Stimulated activated CD4-positive, alpha-beta T cell treated with anti-CD3 and anti-CD28 coated beads, Interleukin-4, amount 100 ng/mL, for 24 hours (primary cell): ENCODE measurements around the gene NEK8.
A peak's percentile ranks its signal among the peaks of the same experiment; 100 is the strongest.

Experiments
- DNase-seq: peaks from one replicate; pipeline ENCODE4 v3.0.0-alpha.2; 2020

Gene NEK8

DNA sequence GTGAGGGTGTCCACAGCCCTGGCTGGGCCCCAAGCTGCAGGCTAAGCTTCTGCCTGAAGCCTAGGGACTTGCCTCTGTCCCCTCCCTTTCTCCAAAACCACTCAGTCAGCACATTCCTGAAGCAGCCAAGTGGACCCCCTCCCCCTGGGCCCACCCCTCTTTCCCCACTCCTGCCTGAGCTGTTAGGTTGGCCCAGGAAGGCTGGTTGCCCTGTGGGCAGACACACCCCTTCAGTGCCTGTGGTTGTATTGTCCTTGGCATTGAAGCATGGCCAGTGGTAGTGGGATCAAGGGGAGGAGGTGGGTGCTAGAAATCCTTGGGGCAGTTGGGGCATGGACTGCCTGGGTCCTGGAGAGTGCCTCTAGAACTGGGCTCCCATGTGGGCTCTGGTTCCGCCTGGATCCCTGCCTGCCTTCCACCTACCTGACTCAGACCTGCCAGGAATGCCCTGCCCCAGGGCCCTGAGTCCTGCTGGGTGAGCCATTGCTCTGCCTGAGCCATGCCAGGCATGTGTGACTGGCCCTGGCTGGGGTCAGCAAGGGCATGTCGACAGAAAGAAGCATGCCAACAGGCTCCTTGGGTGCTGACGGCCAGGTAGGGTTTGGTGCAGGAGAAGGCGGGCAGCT lies 17.3 kb downstream of the NEK8 start:
- no peak for DNase-seq

DNA sequence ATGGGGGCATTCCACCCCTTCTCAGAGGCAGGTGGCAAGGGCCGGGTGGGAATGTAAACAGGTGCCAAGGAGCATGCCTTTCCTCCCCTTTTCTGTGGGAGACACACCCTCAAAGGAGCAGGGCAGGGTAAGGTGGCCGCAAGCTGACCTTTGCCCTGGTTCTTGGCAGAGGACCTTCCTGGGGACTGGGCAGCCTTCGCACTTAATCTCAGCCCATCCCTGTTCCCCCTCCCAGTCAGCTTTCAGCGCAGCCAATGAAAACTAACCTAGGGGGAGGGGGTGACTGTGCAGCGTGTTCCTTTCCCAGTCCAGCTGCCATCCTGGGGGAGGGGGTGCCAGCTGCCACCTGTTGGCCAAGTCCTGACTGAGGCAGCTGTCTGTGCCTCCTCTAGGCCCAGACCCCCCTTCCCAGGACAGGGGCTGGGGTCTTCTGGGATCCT lies 18.0 kb downstream of the NEK8 start:
- no peak for DNase-seq

DNA sequence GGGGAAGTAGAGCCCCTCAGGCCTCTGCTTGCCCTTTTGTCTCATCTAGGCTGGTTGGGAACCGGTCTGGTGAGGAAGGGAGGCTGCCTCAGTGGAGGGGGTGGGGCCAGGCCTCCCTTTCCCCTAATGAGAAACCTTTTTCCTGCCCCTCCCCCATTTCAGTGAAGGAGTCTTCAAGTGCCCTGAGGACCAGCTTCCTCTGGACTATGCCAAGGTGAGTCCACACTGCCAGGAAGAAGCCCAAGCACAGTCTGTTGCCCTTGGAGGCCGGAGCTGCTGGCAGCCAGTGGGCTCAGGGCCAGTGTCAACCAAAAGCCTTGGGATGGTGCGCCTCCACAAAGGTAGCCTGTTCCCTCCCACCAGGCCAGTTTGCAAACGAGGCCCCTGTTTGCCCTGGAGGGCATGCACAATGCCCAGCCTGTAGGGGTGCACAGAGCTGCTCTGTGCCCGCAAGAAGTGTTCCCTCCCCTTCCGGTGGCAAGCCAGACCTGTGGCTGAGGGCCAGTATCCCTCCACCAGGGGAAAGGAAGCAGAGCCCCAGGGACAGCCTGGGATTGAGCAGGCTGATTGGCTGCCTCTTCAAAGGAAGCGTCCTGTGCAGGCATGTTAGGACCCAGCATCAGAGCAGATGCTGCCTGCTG lies 18.6 kb downstream of the NEK8 start:
- no peak for DNase-seq

DNA sequence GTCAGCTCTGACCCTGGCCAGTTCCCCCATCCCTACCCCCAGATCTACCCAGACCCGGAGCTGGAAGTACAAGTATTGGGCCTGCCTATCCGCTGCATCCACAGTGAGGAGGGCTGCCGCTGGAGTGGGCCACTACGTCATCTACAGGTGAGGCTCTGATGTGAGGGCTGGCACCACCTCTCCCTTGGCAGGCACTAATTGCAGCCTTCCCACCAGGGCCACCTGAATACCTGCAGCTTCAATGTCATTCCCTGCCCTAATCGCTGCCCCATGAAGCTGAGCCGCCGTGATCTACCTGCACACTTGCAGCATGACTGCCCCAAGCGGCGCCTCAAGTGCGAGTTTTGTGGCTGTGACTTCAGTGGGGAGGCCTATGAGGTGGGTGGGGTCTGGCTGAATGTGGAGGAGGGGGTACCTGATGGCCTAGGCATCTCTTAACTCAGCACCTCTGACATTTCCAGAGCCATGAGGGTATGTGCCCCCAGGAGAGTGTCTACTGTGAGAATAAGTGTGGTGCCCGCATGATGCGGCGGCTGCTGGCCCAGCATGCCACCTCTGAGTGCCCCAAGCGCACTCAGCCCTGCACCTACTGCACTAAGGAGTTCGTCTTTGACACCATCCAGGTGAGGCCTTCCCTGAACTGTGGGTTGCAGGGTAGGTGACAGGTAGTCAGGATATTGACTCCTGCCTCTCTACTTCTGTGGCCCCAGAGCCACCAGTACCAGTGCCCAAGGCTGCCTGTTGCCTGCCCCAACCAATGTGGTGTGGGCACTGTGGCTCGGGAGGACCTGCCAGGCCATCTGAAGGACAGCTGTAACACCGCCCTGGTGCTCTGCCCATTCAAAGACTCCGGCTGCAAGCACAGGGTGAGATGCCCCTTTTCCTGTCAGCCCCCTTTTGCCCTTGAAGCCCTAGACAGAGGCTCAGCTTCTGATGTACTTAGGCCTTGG lies 19.5 kb downstream of the NEK8 start:
- DNase-seq: no peak

DNA sequence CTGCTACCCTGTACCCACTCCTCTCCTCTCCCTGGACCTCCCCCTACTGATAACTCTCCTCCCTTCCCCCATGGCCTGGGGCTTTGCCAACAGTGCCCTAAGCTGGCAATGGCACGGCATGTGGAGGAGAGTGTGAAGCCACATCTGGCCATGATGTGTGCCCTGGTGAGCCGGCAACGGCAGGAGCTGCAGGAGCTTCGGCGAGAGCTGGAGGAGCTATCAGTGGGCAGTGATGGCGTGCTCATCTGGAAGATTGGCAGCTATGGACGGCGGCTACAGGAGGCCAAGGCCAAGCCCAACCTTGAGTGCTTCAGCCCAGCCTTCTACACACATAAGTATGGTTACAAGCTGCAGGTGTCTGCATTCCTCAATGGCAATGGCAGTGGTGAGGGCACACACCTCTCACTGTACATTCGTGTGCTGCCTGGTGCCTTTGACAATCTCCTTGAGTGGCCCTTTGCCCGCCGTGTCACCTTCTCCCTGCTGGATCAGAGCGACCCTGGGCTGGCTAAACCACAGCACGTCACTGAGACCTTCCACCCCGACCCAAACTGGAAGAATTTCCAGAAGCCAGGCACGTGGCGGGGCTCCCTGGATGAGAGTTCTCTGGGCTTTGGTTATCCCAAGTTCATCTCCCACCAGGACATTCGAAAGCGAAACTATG lies 20.4 kb downstream of the NEK8 start:
- no peak for DNase-seq

DNA sequence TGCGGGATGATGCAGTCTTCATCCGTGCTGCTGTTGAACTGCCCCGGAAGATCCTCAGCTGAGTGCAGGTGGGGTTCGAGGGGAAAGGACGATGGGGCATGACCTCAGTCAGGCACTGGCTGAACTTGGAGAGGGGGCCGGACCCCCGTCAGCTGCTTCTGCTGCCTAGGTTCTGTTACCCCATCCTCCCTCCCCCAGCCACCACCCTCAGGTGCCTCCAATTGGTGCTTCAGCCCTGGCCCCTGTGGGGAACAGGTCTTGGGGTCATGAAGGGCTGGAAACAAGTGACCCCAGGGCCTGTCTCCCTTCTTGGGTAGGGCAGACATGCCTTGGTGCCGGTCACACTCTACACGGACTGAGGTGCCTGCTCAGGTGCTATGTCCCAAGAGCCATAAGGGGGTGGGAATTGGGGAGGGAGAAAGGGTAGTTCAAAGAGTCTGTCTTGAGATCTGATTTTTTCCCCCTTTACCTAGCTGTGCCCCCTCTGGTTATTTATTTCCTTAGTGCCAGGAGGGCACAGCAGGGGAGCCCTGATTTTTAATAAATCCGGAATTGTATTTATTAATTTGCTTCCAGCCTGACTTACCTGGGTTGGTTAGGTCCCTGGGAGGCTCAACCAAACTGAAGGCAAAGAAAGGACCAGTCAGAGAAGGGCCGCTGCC lies 21.1 kb downstream of the NEK8 start:
- DNase-seq: no peak

DNA sequence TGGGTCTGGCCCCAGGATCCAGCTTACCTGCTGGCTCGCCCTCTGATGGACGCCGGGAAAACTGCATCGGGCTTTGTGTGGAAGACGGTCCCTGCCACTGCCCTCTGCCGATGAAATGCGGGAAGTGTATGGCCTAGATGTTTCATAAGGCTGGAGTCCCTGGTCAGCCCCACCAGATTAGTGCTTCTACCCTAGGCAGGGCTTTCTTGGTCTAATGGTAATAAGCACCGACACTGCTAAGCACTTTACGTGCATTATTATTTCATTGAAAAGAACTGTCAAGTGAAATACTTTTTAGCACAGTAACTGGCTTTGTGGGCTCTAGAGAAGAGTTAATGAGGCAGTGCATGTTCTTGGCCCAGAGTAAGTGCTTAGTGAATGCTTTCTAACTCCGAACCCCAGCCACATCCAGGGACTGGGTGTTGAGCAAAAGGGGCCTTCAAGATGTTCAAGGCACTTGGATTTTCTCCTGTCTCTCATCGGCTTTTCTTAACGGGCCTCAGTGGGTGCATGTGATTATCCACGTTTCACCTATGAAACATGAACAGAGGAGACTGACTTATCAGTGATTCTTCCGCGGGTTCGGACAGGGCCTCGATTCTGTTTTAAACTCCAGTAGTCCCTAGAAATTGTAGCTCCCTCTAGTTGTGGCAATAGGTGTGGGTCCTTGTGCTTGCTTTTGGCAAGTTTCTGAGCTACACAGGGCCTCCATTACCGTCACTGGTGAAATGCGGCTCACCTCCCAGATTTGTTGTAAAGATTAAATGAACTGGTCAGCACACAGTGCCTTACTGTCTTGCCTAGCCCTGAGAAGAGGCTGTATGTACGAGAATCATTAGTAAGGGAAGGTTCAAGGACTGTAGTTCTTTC lies 21.8 kb downstream of the NEK8 start:
- peak; percentile 91 for DNase-seq

DNA sequence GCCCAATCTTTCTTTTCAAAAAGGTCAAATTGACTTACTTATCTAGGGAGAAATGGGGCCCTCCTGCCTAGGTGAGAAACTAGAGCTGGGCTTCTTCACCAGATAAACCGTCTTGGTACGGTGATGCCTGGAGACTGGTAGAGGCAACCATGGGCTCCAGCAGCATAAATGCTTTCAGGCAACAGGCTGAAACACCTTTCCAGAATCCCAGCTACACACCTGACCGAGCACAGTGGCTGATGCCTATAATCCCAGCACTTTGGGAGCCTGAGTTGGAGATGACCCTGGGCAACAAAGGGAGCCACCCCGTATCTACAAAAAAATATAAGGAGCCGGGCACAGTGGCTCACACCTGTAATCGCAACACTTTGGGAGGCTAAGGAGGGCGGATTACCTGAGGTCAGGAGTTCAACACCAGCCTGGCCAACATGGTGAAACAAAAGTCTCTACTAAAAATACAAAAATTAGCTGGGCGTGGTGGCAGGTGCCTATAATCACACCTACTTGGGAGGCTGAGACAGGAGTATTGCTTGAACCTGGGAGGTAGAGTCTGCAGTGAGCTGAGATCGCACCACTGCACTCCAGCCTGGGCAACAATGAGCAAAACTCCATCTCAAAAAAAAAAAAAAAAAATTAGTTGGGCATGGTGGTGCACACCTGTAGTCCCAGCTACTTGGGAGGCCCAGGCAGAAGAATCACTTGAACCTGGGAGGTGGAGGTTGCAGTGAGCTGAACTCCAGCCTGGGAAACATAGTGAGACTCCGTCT lies 23.2 kb downstream of the NEK8 start:
- DNase-seq: no peak

DNA sequence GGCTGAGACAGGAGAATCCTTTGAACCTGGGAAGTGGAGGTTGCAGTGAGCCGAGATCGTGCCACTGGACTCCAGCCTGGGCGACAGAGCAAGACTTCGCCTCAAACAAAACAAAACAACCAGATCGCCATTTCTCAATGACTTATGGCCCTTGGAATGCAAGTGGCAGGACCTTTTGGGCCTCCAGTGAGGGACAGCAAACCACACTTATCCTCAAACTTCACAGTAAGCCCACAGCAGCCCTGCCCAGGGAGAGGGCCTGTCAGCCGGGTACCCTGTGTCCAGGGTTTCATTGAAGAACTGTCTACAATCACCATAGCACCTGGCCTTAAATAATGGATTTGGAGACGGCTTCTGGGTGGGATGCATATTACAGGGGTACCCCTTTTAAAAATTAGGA lies 26.9 kb downstream of the NEK8 start:
- no peak for DNase-seq

DNA sequence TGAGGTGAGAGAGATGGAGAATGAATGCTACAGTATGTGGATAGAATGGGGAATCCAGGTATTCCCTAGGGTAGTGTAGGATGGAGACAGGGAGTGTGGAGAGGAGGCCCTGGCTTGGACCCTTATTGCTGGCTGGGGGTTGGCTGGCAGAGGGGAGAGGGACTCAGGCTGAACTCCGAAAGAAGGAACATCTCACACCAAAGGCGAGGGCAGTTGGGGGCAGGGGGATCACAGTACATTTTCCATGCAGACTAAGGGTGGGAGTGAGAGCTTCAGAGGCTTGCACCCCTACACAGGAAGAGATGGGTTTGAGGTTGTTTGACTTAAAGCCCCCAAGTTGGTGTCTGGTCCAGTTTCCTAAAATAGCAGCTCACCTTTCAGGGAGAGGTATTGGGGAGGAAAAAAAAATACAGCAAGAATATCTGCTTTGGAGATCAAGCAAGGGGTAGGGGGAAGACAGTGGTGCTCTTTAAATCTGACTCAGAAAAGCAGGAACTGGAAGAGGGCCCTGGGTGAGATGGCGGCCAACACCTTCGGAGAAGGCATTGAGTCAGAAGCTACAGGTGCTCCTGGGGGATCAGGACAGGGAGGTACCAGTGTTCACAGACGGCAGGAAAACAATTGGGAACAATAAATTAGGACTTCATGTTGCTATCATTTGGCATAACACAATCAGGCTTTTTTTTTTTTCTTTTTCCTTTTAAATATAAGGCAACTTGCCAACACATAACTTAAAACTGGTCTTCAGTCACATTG lies 27.6 kb downstream of the NEK8 start:
- no peak for DNase-seq

DNA sequence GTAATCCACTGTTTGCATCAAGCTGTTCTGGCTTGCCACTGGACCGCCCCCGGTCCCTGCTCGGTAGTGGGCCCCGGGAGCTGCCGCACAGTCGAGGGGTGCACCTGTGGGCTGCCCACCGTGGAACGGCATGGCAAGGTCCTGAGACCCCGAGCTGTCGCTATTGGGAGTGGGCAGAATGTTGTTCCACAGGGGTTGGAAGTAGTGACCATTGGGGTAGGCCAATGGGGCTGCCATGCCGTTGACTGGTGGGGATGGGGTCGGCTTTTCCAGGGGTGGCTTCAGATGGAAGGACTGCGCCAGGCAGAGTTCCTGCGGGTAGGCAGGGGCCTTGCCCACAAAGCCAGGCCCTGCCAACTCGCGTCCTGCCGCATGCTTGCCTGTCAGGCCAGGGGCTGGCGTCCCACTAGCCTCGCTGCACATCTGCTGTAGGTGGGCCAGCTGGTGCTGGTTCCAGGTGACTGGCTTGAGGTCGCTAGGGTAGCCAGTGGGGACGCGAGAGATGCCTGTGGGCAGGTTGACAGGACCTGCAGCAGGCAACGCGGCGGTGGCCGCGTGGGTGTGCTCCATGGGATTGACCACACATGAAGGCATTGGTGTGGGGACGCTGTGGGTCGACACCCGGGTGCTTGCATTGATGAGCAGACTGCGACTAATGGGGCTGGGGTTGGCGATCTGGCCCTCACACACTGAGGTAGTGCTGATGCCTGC lies 30.0 kb downstream of the NEK8 start:
- DNase-seq: no peak

DNA sequence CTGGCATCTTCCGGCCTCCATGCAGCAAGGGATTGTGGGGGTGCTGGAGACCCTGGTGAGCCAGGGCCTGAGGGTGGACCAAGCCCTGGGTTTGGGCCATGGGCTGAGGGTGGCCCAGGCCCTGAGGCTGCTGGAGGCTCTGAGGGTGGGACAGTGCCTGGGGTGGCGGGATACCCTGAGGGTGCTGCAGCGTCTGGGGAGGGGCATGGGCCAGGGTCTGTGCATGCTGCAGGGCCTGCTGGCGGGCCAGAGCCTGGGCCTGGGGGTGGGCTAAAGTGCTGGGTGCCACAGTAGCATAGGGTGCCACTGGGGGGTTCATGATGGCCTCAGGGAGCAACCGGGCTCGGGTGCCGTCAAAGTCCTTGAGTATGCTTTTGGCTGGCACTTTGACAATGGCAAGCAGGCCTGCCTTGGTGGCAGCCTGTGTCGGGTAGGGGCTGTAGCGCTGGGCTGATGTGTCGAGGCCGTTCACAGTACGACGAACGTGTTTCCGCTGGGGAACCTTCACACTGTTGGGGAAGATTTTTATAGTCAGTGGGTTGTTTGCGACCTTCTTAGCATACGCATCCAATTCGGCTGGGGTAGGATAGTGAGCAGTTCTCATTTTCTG lies 30.8 kb downstream of the NEK8 start:
- DNase-seq: no peak

DNA sequence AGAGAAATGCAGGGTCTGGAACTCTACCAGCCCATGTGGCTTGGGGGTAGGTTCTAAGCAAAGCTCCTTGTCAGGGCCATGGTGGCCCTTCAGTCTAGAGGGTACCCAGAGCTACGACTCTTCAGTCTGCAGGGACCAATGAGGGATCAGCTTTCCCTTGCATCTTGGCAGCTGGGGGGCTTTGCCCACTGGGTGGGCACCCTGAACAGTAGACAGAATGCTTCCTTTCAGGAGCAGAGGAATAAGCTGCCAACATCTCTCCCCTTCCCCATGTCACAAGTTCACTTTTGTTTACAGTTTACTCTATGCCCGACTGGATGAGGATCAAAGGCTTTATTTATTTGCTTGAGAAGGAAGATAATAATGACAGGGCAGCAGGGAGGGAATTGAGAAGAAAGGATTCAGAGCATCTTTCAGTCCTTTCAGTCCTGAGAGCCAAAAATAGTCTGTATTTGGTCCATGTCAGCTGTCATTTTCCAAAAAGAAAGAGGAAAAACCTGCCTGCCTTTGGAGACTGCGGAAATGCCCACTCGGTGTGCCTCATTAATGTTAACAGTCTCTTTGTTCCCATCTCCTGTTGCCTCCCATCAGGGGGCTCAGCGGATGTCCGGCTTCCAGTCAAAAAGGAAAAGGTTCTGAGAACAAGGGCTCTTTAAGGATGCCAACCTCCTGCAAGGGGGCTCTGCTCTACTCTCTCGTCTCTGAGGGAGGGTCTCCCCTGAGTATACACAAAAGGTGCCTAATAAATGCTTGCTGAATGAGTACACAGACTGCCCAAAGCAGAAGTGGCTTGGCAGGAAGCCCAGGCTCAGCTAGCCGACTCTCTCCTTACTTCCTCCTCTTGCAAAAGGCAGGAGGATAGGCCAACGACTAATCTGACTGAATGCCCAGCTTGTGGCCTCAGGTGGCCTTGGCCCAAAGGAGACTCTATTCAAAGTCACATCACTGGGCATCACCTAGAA lies 32.3 kb downstream of the NEK8 start:
- no peak for DNase-seq

DNA sequence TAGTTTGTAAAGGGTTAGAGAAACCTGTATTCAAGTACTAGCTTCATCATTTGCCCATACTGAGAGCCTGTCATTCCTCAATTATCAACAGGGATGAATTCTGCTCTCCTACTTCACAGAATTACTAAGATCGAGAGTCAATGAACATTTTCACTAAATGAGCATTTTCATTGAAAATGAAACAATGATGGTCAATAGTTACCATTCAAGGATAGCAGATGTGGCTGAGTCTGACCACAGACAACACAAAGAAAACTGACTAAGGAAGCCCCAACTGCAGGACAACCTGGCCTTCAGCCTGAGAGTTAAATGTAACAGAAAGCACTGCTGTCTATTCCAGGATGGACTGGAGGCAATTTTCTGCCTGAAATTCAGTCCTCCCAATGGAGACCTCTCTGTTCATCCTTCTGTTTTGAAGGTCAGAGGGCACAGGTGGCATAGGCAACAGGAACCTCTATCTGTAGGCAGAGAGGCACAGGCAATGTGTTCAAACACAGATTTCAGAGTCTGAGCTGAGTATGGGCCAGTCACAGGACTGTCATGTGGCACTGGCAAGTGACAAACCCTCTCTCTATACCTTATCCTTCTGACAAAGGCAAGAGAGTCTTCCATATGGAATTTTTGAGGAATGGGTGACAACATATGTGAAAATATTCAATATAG lies 34.7 kb downstream of the NEK8 start:
- no peak for DNase-seq

DNA sequence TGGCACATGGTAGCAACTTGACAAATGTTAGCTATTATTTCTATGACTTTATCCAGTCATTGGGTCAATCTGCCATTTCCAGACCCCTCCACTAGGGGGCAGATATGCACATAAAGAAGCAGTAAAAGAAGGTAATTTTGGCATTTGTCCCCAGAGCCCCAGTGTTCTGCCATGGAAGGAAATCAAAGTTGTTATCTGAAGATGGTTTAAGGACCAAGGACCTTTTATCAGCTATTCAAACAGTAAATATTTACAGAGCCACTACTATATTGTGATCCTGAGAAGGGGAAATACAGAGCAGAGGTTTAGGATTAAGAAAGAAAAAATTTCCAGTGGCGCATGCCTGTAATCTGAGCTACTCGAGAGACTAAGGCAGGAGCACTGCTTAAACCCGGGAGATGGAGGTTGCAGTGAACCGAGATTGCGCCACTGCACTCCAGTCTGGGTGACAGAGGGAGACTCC lies 35.2 kb downstream of the NEK8 start:
- DNase-seq: peak; percentile 84

DNA sequence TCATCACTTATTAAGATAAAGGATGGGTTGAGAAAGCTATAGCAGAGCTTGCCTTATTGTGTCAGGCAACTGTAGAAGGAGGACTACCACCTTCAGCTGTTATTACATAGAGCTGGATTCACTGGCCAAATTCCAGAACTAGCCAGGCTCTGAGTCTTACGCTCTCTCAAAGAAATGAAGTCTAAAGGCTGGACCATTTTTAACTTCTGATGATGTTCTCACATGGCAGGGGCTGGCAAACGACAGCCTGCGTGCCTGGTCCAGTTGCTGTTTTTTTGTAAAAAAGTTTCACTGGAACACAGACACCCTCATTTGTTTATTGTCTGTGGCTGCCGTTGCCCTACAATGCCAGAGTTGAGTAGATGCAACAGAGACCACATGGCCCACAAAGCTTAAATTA lies 36.5 kb downstream of the NEK8 start:
- no peak for DNase-seq

DNA sequence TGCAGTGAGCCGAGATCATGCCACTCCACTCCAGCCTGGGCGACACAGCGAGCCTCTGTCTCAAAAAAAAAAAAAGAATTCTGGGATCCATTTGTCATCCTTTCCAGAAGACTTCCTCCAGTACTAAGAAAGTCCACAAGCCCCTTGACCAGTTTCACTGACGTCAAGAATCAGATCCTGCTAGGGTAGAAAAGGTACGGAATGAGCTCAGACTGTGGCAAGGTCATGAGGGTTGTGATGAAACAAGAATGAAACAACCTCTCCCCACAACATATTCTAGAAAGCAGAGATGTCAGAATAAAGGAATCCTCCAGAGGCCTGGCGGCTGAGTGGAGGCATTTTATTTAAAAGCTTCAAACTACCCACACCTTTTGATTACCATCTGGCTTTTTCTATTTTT lies 45.1 kb downstream of the NEK8 start:
- DNase-seq: no peak
